Measurements from ENCODE around the gene ORM1.

The ORM1 gene

GRCh38 chr9:114287763-114288192 lies 35.1 kb upstream of the ORM1 start:
- no peak for DNase-seq

GRCh38 chr9:114288193-114289091 lies 34.5 kb upstream of the ORM1 start:
- peak in 1 of 2 experiments; percentile 0 for DNase-seq

GRCh38 chr9:114289106-114289505 lies 33.8 kb upstream of the ORM1 start:
- DNase-seq = peak in 1 of 2 experiments; percentile 0

- DNase-seq = peak in 1 of 2 experiments; percentile 0
Measured at GRCh38 chr9:114289571-114290481, 33.1 kb upstream of the ORM1 start.

GRCh38 chr9:114290561-114290986 lies 32.3 kb upstream of the ORM1 start:
- DNase-seq = no peak

GRCh38 chr9:114291064-114291474 lies 31.8 kb upstream of the ORM1 start:
- peak; percentile 52 to 67 for DNase-seq

- no peak for DNase-seq
Measured at GRCh38 chr9:114291886-114292590, 30.9 kb upstream of the ORM1 start.

- DNase-seq = no peak
Measured at GRCh38 chr9:114294664-114295063, 28.2 kb upstream of the ORM1 start.

GRCh38 chr9:114296338-114296737 lies 26.6 kb upstream of the ORM1 start:
- DNase-seq = no peak

GRCh38 chr9:114299286-114300152 lies 23.4 kb upstream of the ORM1 start:
- no peak for DNase-seq

GRCh38 chr9:114300153-114300845 lies 22.6 kb upstream of the ORM1 start:
- DNase-seq = no peak

- DNase-seq = no peak
Measured at GRCh38 chr9:114300846-114301797, 21.8 kb upstream of the ORM1 start.

GRCh38 chr9:114301798-114302565 lies 20.9 kb upstream of the ORM1 start:
- no peak for DNase-seq

- DNase-seq = no peak
Measured at GRCh38 chr9:114302727-114303126, 20.2 kb upstream of the ORM1 start.

- no peak for DNase-seq
Measured at GRCh38 chr9:114303571-114303970, 19.3 kb upstream of the ORM1 start.

- DNase-seq = no peak
Measured at GRCh38 chr9:114303977-114304376, 18.9 kb upstream of the ORM1 start.

- no peak for DNase-seq
Measured at GRCh38 chr9:114304416-114305188, 18.3 kb upstream of the ORM1 start.

GRCh38 chr9:114307899-114308267 lies 15.0 kb upstream of the ORM1 start:
- DNase-seq = no peak

Measured in stimulated activated CD4-positive, alpha-beta T cell treated with anti-CD3 and anti-CD28 coated beads, Interleukin-4, amount 100 ng/mL, for 4 hours (primary cell).